ENCODE measurements around the gene CDK14.
"Not testable (repeated sequence)": the region's sequence is repeated elsewhere in the genome, so short reads cannot be mapped to it uniquely, and the experiment has no call there.

The CDK14 gene

DNA sequence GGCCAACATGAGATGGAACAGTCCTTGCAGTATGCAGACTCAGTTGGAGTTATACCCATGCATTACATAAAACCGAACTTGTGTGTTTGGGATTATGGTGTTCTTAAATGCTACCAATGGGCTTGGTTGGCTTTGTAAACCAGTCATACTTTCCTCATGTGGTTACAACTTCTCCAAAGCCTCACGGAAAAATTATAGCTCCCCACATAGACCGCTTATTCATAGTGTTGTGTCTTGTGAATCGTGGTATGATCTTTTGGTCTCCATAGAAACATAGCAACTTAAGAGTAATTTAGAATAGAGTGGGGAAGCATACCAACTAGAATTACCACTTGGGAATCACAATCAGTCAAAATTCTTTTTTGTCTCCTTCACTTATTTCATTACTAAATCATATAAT is 555.8 kb downstream of the CDK14 start:
- Mint-ChIP-seq H3K4me1 (no peaks in the 10 kb centered on the region), H3K27me3 (no peaks in the 10 kb centered on the region)

DNA sequence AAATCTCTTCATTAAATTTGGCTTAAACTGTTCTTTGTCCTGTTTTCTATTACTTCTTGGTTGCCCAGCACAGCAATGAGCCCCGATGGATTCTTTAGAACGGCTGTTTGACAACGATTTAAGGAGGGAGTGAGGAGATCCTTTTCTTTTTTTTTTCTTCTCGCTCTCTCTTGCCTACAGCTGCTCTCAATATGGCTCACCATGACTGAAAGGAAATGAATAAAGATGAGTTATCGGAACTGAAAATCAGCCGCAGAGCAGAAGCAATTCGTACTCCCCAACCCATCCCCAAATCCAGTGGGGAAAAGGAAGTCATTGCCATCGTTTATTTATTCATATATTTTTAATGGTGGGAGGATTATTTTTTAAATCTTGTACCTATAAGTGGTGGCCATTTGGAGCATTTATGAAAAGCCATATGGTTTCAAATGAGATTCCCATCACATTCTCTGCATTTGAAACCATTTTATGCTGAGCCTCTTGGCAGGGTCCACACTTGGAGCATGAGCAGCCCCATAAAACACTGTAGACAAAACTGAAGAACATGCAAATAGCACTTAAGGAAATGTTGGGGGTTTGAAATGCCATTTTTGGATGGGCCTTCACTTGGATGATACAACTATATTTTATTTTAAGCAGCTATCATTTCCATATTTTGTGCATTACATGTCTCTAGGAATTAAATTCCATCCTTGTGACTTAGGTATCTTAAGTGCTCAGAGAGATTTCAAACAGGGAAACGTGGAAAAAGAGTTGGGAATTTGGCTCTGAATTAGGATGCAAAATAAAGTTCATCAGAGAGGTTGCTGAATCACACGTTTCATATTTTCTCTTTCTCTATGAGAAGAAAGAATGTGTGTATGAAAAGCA is 560.4 kb downstream of the CDK14 start:
- Mint-ChIP-seq H3K27ac (ENCODE audit: low read depth) (no peak overlapping the region), H3K9me3 (peaks cover 6% of the 10 kb centered on the region), H3K27me3 (no peaks in the 10 kb centered on the region), H3K36me3 (ENCODE audit: insufficient read depth) (no peaks in the 10 kb centered on the region), H3K4me3 (no peak overlapping the region), H3K4me1 (no peaks in the 10 kb centered on the region)
- no peak for DNase-seq (ENCODE audit: low spot score in 2 of 2)
- no peak for ATAC-seq (replicated peaks; ENCODE audit: extremely low read depth, poor library complexity, severe bottlenecking)

More for the DNA sequence above, 555.8 kb downstream of the CDK14 start:
- Mint-ChIP-seq H3K36me3 (ENCODE audit: insufficient read depth) (no peaks in the 10 kb centered on the region), H3K9me3 (peaks cover 11% of the 10 kb centered on the region), H3K27ac (ENCODE audit: low read depth) (no peak overlapping the region), H3K4me3 (no peak overlapping the region)
- ATAC-seq (replicated peaks; ENCODE audit: extremely low read depth, poor library complexity, severe bottlenecking) (no peak), DNase-seq (ENCODE audit: low spot score in 2 of 2) (no peak)

DNA sequence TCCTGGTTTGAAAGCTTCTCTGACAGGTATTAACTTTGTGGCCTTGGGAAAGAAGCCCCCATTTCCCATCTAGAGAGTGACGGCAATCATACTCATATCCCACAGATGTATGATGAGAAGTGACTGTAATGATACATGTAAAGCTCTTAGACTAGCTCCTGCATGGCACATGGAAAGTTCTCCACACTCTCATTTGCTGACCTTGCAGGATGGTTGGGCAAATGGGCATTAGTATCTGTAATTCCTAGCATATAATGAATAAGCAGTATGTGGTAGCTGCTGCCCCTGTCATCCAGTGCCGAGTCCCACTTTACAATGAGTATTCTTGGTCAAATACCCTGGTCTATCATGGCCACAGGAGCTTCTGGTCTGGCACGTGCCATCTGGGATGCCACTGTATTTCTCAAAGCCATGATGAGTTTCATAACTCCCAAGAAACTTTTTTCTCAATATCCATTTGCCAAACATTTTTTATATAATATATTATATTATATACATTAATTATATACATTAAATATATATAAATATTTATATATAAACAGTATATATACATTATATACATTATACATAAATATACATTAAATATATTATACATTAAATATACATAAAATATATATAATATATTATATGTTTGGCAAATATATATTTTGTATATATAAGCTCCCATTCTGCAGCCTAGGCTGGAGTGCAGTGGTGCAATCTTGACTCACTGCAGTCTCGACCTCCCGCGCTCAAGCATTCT is 561.6 kb downstream of the CDK14 start:
- ATAC-seq (replicated peaks; ENCODE audit: extremely low read depth, poor library complexity, severe bottlenecking) (no peak), DNase-seq (ENCODE audit: low spot score in 2 of 2) (no peak)
- Mint-ChIP-seq H3K4me3 (no peak overlapping the region), H3K9me3 (peaks cover 1% of the 10 kb centered on the region), H3K27ac (ENCODE audit: low read depth) (no peak overlapping the region), H3K4me1 (no peaks in the 10 kb centered on the region), H3K27me3 (no peaks in the 10 kb centered on the region), H3K36me3 (ENCODE audit: insufficient read depth) (no peaks in the 10 kb centered on the region)

GRCh38 chr7:91162436-91162835 is 566.3 kb downstream of the CDK14 start:
- Mint-ChIP-seq H3K9me3 (no peaks in the 10 kb centered on the region), H3K27ac (ENCODE audit: low read depth) (no peak overlapping the region), H3K4me3 (no peak overlapping the region), H3K4me1 (no peaks in the 10 kb centered on the region), H3K27me3 (no peaks in the 10 kb centered on the region), H3K36me3 (ENCODE audit: insufficient read depth) (peaks cover 1% of the 10 kb centered on the region)
- ATAC-seq (replicated peaks; ENCODE audit: extremely low read depth, poor library complexity, severe bottlenecking) (peak; percentile 3), DNase-seq (ENCODE audit: low spot score in 2 of 2) (no peak)

- Mint-ChIP-seq H3K27me3 (no peaks in the 10 kb centered on the region), H3K9me3 (no peaks in the 10 kb centered on the region), H3K27ac (ENCODE audit: low read depth) (no peak overlapping the region), H3K4me1 (no peaks in the 10 kb centered on the region), H3K36me3 (ENCODE audit: insufficient read depth) (peaks cover 1% of the 10 kb centered on the region), H3K4me3 (no peak overlapping the region)
- DNase-seq (ENCODE audit: low spot score in 2 of 2) (no peak), ATAC-seq (replicated peaks; ENCODE audit: extremely low read depth, poor library complexity, severe bottlenecking) (no peak)
Measured at GRCh38 chr7:91164506-91164905, 568.4 kb downstream of the CDK14 start.

DNA sequence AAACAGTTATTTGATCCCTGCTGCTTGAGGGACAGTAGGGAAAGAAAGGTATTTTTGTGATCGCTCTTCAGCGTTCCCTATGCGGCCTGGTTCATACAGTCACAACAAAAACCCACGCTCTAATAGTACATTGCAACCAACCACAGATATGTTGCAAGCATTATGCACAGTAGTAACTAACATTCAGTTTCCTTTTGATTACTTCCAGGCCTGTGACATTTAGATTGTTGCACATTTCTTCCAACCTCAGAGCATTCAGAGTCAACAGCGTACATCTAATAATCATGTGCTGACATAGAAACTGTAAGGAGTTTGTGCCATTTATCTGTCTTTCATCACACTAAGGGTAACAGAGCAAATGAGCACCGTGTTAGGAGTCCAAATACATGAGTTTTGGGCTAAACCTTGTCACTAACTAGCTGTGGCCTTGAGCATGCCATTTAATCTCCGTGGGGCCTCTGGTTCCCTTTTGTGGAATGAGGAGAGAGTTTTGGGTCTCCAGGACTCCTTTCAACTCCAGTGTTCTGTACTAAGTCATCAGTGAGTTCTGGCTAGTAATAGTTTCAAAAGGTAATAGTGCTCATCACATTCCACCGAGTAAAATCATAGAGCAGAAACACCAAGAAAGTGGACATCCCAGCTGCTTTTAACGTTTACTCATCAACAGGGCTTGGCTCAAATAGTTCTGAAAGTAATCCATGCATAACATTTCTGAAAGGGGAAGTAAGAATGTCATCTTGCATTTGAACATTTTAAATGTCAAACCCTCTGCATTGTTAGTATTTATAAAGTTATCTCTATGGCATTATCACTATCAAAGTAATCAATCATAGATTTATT is 569.1 kb downstream of the CDK14 start:
- no peaks in the 10 kb centered on the region for H3K27me3 Mint-ChIP-seq
- H3K4me1 Mint-ChIP-seq = no peaks in the 10 kb centered on the region
- H3K27ac Mint-ChIP-seq (ENCODE audit: low read depth) = no peak overlapping the region
- H3K9me3 Mint-ChIP-seq = no peaks in the 10 kb centered on the region
- no peak overlapping the region for H3K4me3 Mint-ChIP-seq
- peaks cover 1% of the 10 kb centered on the region for H3K36me3 Mint-ChIP-seq (ENCODE audit: insufficient read depth)
- no peak for ATAC-seq (replicated peaks; ENCODE audit: extremely low read depth, poor library complexity, severe bottlenecking)
- DNase-seq (ENCODE audit: low spot score in 2 of 2) = no peak

DNA sequence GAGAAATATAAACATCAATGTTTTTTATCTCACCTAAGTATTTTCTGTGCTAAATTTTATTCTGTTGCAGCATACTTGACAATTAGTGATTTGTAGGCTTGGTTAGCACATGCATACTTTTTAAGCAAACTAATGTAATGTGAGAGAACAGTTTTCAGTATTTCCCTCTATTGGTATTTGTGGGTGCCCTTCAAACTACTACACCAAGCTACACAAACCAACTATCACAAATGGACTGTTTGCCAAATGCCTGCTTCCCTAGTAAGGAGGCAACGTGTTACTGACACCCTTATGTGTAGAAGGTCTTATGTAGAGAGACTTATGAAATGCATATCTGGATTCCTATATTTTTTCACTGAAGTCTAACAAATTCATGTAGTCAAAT is 569.7 kb downstream of the CDK14 start:
- DNase-seq (ENCODE audit: low spot score in 2 of 2) = no peak
- H3K27me3 Mint-ChIP-seq = no peaks in the 10 kb centered on the region
- no peak overlapping the region for H3K4me3 Mint-ChIP-seq
- H3K9me3 Mint-ChIP-seq = no peaks in the 10 kb centered on the region
- no peak for ATAC-seq (replicated peaks; ENCODE audit: extremely low read depth, poor library complexity, severe bottlenecking)
- H3K4me1 Mint-ChIP-seq = no peaks in the 10 kb centered on the region
- H3K27ac Mint-ChIP-seq (ENCODE audit: low read depth) = no peak overlapping the region
- H3K36me3 Mint-ChIP-seq (ENCODE audit: insufficient read depth) = peaks cover 1% of the 10 kb centered on the region

DNA sequence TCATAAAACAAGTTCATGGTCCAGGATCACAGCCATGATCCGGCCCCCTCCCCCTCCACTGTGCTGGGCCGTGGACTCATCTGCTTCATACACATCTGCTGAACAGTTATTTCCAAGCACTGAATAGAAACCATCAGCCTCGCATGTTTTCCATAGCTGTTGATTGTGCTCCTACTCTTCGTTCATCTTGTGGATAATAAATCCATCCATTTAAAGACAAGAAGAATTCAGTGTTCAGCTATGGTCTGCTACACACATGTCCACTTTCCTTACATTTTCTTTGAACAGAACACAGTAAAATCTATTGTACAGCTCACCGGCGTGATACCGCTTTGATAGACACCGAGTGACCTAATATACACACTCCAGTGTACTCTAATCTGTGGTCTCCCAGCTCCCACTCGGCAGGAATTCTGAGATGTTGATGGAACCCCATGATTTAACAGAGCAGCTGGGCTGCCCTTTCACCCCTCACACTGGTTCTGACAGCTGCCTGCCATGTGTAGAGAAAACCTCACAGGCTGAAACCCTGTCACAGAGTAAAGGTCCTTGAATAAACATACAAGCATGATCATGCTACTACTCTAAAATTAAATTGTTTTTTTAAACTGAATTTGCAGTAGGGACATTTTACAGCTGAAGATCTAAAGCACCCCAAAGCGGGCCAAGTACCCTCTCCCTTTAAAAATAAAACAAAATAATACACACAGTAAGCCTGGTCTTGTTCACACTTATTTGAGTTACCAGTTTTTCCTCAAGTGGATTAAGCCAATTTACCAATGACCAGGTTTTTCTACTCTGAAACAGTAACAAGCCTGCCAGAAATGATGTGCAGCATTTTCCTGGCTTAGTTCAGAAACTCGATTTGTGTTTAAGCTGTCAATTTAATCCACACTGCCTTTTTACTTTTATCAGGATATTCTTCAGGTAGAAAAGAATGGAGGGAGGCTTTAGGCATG is 573.0 kb downstream of the CDK14 start:
- Mint-ChIP-seq H3K36me3 (ENCODE audit: insufficient read depth) (peaks cover 1% of the 10 kb centered on the region), H3K9me3 (no peaks in the 10 kb centered on the region), H3K4me3 (no peak overlapping the region), H3K27me3 (no peaks in the 10 kb centered on the region), H3K4me1 (no peaks in the 10 kb centered on the region), H3K27ac (ENCODE audit: low read depth) (no peak overlapping the region)
- ATAC-seq (replicated peaks; ENCODE audit: extremely low read depth, poor library complexity, severe bottlenecking) = no peak
- DNase-seq (ENCODE audit: low spot score in 2 of 2) = no peak

DNA sequence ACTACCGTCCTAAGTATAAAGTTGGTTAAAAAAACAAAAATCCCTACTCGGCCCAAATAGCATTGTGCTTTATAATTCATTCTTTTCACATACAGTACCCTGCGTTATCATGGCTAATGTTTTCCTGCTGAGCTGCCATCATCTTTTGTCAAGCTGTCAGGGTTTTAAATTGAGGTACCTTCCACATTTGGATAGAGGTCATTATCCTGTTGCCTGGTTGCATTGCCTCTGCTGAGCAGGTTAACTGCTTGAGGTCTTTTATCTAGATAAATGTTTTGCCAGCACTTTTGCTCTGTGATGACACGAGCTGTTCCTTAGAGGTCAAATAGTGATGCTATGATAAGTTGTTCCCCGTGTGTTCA is 573.7 kb downstream of the CDK14 start:
- ATAC-seq (replicated peaks; ENCODE audit: extremely low read depth, poor library complexity, severe bottlenecking) = no peak
- no peak overlapping the region for H3K27ac Mint-ChIP-seq (ENCODE audit: low read depth)
- DNase-seq (ENCODE audit: low spot score in 2 of 2) = no peak
- no peaks in the 10 kb centered on the region for H3K4me1 Mint-ChIP-seq
- H3K36me3 Mint-ChIP-seq (ENCODE audit: insufficient read depth) = no peaks in the 10 kb centered on the region
- H3K27me3 Mint-ChIP-seq = no peaks in the 10 kb centered on the region
- H3K9me3 Mint-ChIP-seq = no peaks in the 10 kb centered on the region
- no peak overlapping the region for H3K4me3 Mint-ChIP-seq

DNA sequence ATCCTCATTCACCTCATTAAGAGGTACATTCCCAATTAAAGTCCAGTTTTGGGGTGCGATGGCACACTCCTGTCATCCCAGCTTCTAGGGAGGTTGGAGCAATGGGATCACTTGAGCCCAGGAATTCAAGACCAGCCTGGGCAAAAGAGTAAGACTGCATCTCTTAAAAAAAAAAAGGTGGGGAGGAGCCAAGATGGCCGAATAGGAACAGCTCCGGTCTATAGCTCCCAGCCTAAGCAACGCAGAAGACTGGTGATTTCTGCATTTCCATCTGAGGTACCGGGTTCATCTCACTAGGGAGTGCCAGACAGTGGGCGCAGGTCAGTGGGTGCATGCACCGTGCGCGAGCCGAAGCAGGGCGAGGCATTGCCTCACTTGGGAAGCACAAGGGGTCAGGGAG is 577.1 kb downstream of the CDK14 start:
- not testable (repeated sequence) for DNase-seq (ENCODE audit: low spot score in 2 of 2); H3K4me1 Mint-ChIP-seq; H3K27ac Mint-ChIP-seq (ENCODE audit: low read depth)

GRCh38 chr7:91180746-91181145 is 584.6 kb downstream of the CDK14 start:
- no peak for ATAC-seq (replicated peaks; ENCODE audit: extremely low read depth, poor library complexity, severe bottlenecking)
- H3K27ac Mint-ChIP-seq (ENCODE audit: low read depth) = no peak overlapping the region
- H3K36me3 Mint-ChIP-seq (ENCODE audit: insufficient read depth) = no peaks in the 10 kb centered on the region
- H3K4me3 Mint-ChIP-seq = no peak overlapping the region
- peaks cover 6% of the 10 kb centered on the region for H3K9me3 Mint-ChIP-seq
- DNase-seq (ENCODE audit: low spot score in 2 of 2) = no peak
- no peaks in the 10 kb centered on the region for H3K4me1 Mint-ChIP-seq
- no peaks in the 10 kb centered on the region for H3K27me3 Mint-ChIP-seq

More for the DNA sequence above, 577.1 kb downstream of the CDK14 start:
- not testable (repeated sequence) for ATAC-seq (replicated peaks; ENCODE audit: extremely low read depth, poor library complexity, severe bottlenecking); H3K9me3 Mint-ChIP-seq; H3K27me3 Mint-ChIP-seq; H3K4me3 Mint-ChIP-seq; H3K36me3 Mint-ChIP-seq (ENCODE audit: insufficient read depth)

DNA sequence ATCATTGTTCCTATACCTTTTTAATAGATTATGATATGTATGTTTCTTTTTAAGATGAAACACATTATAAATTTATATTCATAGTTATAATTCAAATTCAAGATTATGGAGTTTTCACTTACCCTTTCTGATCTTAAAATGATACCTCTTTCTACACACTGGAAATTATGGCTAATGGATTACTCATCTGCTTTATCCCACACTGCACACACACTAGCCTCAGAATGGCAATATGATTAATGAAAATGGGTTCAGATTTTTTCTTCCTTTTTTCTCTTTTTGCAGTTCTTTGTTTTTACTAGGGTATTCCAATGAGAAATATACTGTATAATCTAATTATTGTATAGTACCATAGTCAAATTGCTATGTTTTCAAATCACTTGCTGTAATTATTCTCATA is 585.8 kb downstream of the CDK14 start:
- no peaks in the 10 kb centered on the region for H3K36me3 Mint-ChIP-seq (ENCODE audit: insufficient read depth)

More for the DNA sequence above, 585.8 kb downstream of the CDK14 start:
- H3K4me1 Mint-ChIP-seq = no peaks in the 10 kb centered on the region
- H3K27me3 Mint-ChIP-seq = no peaks in the 10 kb centered on the region
- peaks cover 6% of the 10 kb centered on the region for H3K9me3 Mint-ChIP-seq
- DNase-seq (ENCODE audit: low spot score in 2 of 2) = no peak
- no peak overlapping the region for H3K27ac Mint-ChIP-seq (ENCODE audit: low read depth)
- H3K4me3 Mint-ChIP-seq = no peak overlapping the region
- ATAC-seq (replicated peaks; ENCODE audit: extremely low read depth, poor library complexity, severe bottlenecking) = no peak

Data from central memory CD8-positive, alpha-beta T cell (primary cell).